ENCODE results near the gene C1orf232. TPM values are rescaled to one million over a fixed set of nuclear protein-coding genes. Genes with fewer than 3 reads are reported as not detected.

Gene C1orf232
- total RNA-seq, 1 donor from 2014 or later = not detected

DNA sequence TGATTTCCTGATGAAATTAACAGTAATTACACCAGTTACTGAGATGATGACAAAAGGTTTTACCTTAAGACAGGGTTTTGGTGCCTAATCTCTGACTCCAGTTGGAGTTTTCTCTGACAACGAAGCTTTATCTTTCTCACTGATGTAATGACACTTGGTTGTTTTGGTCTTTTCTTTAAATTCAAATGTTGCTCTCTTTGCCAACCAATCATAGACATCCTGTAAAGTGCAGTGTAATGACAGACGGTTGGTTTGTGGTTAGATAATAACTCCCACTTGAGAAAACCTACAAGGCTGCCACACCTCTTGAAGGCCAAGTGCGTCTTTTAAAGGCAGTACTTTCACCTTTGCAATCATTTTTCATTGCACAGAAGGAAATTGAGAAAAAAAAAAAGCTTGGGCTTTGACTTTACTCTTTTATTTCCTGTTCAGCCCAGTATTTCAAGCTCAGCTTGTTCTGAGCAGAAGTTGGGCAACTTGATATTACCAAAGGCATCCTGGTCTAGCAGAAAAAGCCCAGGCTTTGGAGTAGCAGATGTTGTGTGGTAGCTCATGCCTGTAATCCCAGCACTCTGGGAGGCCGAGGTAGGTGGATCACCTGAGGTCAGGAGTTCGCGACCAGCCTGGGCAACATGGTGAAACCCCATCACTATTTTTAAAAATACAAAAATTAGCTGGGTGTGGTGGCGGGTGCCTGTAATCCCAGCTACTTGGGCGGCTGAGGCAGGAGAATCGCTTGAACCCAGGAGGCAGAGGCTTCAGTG, 42.3 kb downstream of the C1orf232 start:
- DNase-seq (ENCODE audit: low spot score) = no peak
- Mint-ChIP-seq H3K36me3 (ENCODE audit: low read depth, unreplicated experiment) (no peaks in the 10 kb centered on the region), H3K27ac (ENCODE audit: unreplicated experiment) (no peak overlapping the region), H3K4me3 (ENCODE audit: unreplicated experiment) (no peak overlapping the region), H3K27me3 (ENCODE audit: unreplicated experiment) (peaks cover 2% of the 10 kb centered on the region), H3K9me3 (ENCODE audit: unreplicated experiment) (no peaks in the 10 kb centered on the region), H3K4me1 (ENCODE audit: unreplicated experiment) (peaks cover 11% of the 10 kb centered on the region)
- no peak for TF ChIP-seq CTCF (IDR thresholded peaks at IDR 0.05; ENCODE audit: unreplicated experiment)

- Mint-ChIP-seq H3K9me3 (ENCODE audit: unreplicated experiment) (no peaks in the 10 kb centered on the region), H3K27me3 (ENCODE audit: unreplicated experiment) (peaks cover 2% of the 10 kb centered on the region), H3K4me1 (ENCODE audit: unreplicated experiment) (peaks cover 11% of the 10 kb centered on the region), H3K4me3 (ENCODE audit: unreplicated experiment) (no peak overlapping the region), H3K36me3 (ENCODE audit: low read depth, unreplicated experiment) (no peaks in the 10 kb centered on the region), H3K27ac (ENCODE audit: unreplicated experiment) (no peak overlapping the region)
- no peak for TF ChIP-seq CTCF (IDR thresholded peaks at IDR 0.05; ENCODE audit: unreplicated experiment)
- no peak for DNase-seq (ENCODE audit: low spot score)
Measured at GRCh38 chr1:26125946-26126320, 42.8 kb downstream of the C1orf232 start.

GRCh38 chr1:26125382-26125781, 43.4 kb downstream of the C1orf232 start:
- H3K9me3 Mint-ChIP-seq (ENCODE audit: unreplicated experiment) = no peaks in the 10 kb centered on the region
- no peak for DNase-seq (ENCODE audit: low spot score)
- no peak overlapping the region for H3K27ac Mint-ChIP-seq (ENCODE audit: unreplicated experiment)
- peaks cover 2% of the 10 kb centered on the region for H3K27me3 Mint-ChIP-seq (ENCODE audit: unreplicated experiment)
- no peaks in the 10 kb centered on the region for H3K36me3 Mint-ChIP-seq (ENCODE audit: low read depth, unreplicated experiment)
- H3K4me3 Mint-ChIP-seq (ENCODE audit: unreplicated experiment) = no peak overlapping the region
- no peak for TF ChIP-seq CTCF (IDR thresholded peaks at IDR 0.05; ENCODE audit: unreplicated experiment)
- peaks cover 11% of the 10 kb centered on the region for H3K4me1 Mint-ChIP-seq (ENCODE audit: unreplicated experiment)

GRCh38 chr1:26124418-26125331, 44.1 kb downstream of the C1orf232 start:
- DNase-seq (ENCODE audit: low spot score) = no peak
- H3K36me3 Mint-ChIP-seq (ENCODE audit: low read depth, unreplicated experiment) = no peaks in the 10 kb centered on the region
- peaks cover 11% of the 10 kb centered on the region for H3K4me1 Mint-ChIP-seq (ENCODE audit: unreplicated experiment)
- no peaks in the 10 kb centered on the region for H3K9me3 Mint-ChIP-seq (ENCODE audit: unreplicated experiment)
- no peak overlapping the region for H3K4me3 Mint-ChIP-seq (ENCODE audit: unreplicated experiment)
- peaks cover 2% of the 10 kb centered on the region for H3K27me3 Mint-ChIP-seq (ENCODE audit: unreplicated experiment)
- H3K27ac Mint-ChIP-seq (ENCODE audit: unreplicated experiment) = no peak overlapping the region
- no peak for TF ChIP-seq CTCF (IDR thresholded peaks at IDR 0.05; ENCODE audit: unreplicated experiment)
